ENCODE measurements around the gene STEAP3. TPM values are rescaled to one million over a fixed set of nuclear protein-coding genes. Genes with fewer than 3 reads are reported as not detected.

Gene STEAP3
- total RNA-seq, 2 donors from 2014 or later: 26.6 to 52.2 TPM

GRCh38 chr2:119206201-119206600 is 17.4 kb upstream of the STEAP3 start:
- intact Hi-C loops (cut with DNase I): no loop called here
- H3K4me3 ChIP-seq: no peak overlapping the region
- no peak for TF ChIP-seq CTCF (IDR thresholded peaks at IDR 0.05)

GRCh38 chr2:119207447-119207846 is 16.2 kb upstream of the STEAP3 start:
- no peaks in the 10 kb centered on the region for H3K9me3 ChIP-seq
- no peaks in the 10 kb centered on the region for H3K4me1 ChIP-seq
- H3K36me3 ChIP-seq: no peaks in the 10 kb centered on the region
- intact Hi-C loops (cut with DNase I): no loop called here
- no peak for DNase-seq
- no peak for TF ChIP-seq CTCF (IDR thresholded peaks at IDR 0.05)
- H3K9ac ChIP-seq (ENCODE audit: low read depth in 2 of 2, low read length in 2 of 2): no peak overlapping the region
- H3K27me3 ChIP-seq: no peaks in the 10 kb centered on the region
- no peak overlapping the region for H3K4me3 ChIP-seq
- H3K27ac ChIP-seq: no peak overlapping the region

More at GRCh38 chr2:119206201-119206600, 17.4 kb upstream of the STEAP3 start:
- H3K27me3 ChIP-seq: no peaks in the 10 kb centered on the region
- H3K27ac ChIP-seq: no peak overlapping the region
- H3K9ac ChIP-seq (ENCODE audit: low read depth in 2 of 2, low read length in 2 of 2): no peak overlapping the region
- no peaks in the 10 kb centered on the region for H3K36me3 ChIP-seq
- DNase-seq: no peak
- H3K9me3 ChIP-seq: no peaks in the 10 kb centered on the region
- no peaks in the 10 kb centered on the region for H3K4me1 ChIP-seq

DNA sequence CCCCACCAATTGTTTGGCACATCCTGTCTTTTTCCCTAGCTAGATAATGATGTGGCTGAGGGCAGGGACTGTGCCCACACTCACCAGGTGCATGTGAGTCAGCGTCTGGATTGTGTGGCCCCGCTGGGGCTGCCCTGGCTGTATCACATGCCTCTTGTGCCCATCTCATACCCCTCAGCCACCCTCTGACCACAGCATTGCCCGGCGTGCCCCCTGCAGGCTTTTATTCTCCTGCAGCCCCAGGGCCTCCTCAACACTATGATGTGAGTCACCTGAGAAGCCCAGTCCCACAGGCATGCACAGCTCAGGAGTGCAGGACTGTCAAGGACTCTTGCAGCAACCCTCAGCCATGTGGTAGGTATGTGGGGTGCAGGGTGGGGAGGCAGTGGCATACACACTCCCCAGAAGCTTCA is 14.8 kb upstream of the STEAP3 start:
- DNase-seq: no peak
- no peaks in the 10 kb centered on the region for H3K27me3 ChIP-seq

DNA sequence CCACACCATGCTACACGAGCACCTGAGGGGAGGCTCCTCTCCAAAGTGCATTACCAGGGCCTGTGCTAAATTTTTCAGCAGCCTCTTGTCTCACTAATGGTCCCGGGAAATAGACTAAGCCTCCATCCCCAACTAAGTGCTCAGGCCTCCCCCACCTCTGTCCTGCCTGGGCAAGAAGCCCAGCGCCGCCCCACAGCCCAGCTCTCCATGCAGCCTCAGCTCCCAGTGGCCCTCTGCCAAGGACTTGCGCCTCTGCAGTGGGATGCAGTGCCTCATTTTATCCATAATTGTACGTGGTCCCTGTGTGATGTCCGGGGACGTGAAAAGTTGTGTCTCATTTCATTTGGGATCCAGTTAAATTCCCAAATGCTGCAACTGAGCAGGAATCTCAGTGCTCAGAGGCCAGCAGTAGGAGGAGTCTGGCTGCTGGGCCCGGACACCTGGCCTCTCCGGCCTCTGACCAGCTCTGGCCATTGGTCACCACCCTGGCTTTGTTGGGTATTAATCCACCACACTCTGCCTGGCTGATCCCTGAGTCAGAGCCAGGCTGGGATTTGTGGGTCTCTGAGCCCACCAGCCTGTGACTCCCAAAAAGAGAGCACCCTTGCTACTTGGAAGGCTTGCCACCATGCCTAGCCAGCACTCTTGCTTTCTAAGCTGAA is 11.4 kb upstream of the STEAP3 start:
- Histone ChIP-seq H3K27ac (no peak overlapping the region), H3K4me1 (no peaks in the 10 kb centered on the region), H3K9me3 (no peaks in the 10 kb centered on the region), H3K27me3 (no peaks in the 10 kb centered on the region), H3K4me3 (no peak overlapping the region), H3K36me3 (no peaks in the 10 kb centered on the region), H3K9ac (ENCODE audit: low read depth in 2 of 2, low read length in 2 of 2) (no peak overlapping the region)
- intact Hi-C loops (cut with DNase I): no loop called here
- no peak for TF ChIP-seq CTCF (IDR thresholded peaks at IDR 0.05)
- no peak for DNase-seq

More for the DNA sequence above, 14.8 kb upstream of the STEAP3 start:
- intact Hi-C loops (cut with DNase I): no loop called here
- H3K4me3 ChIP-seq: no peak overlapping the region
- H3K27ac ChIP-seq: no peak overlapping the region
- H3K9ac ChIP-seq (ENCODE audit: low read depth in 2 of 2, low read length in 2 of 2): no peak overlapping the region
- no peaks in the 10 kb centered on the region for H3K4me1 ChIP-seq
- H3K36me3 ChIP-seq: no peaks in the 10 kb centered on the region
- no peaks in the 10 kb centered on the region for H3K9me3 ChIP-seq
- no peak for TF ChIP-seq CTCF (IDR thresholded peaks at IDR 0.05)

DNA sequence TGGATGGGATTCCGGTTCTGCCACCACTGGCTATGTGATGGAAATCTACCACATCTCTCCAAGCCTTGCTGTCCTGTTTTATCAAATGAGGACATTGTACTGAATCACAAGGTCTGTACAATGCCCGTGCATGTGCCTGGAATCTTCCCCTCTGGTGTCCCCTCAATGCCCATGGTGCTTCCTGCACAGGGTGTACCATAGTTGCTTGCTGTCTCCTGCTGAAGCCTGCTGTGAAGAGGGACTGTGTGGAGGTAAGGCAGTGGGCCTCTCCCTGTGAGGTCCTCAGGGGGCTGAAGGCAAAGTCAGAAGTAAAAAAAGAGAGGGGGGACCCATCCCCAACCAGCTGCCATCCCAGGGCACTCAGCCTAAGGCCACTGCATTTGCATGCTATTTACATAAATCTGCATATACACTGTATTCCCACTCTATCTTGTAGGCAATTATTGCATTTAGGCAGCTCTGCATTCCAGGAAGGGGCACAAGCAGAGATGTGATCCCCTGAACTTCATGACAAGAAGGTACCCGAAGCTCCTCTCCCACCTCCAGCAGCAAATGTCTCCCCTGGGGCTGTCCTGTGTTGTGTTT is 9.1 kb upstream of the STEAP3 start:
- Histone ChIP-seq H3K4me1 (no peaks in the 10 kb centered on the region), H3K9ac (ENCODE audit: low read depth in 2 of 2, low read length in 2 of 2) (no peak overlapping the region), H3K27ac (no peak overlapping the region), H3K9me3 (no peaks in the 10 kb centered on the region), H3K36me3 (no peaks in the 10 kb centered on the region), H3K4me3 (no peak overlapping the region), H3K27me3 (no peaks in the 10 kb centered on the region)
- DNase-seq: no peak
- intact Hi-C loops (cut with DNase I): no loop called here
- no peak for TF ChIP-seq CTCF (IDR thresholded peaks at IDR 0.05)
